GM12878 (cell line): ENCODE results near the gene S100A7.

ENCODE experiments used
- BHLHE40 ChIP-seq, 2 experiments: fragments of 450-650 bp in 1 of 2; IDR thresholded peaks; 2 replicates each; pipeline ENCODE4 v1.6.1; 2011 to 2017; ENCODE audit warnings: low read depth in 2 of 2, borderline replicate concordance in 1 of 2, improper control_type of control experiment in 1 of 2, low read length in 1 of 2, mild to moderate bottlenecking in 1 of 2
- CTCF ChIP-seq, 3 experiments: IDR thresholded peaks in 2 of 3; conservative IDR thresholded peaks in 1 of 3; 2 replicates each; pipeline ENCODE4 v1.5.1; 2011; ENCODE audit warnings: low read depth in 3 of 3, low read length in 3 of 3, mild to moderate bottlenecking in 3 of 3, control low read depth in 2 of 3, moderate library complexity in 2 of 3, inconsistent platforms in 1 of 3, mixed read lengths in 1 of 3; ENCODE audit not compliant: control insufficient read depth in 2 of 3, insufficient read depth in 1 of 3; ENCODE audit errors: extremely low read depth in 1 of 3
- EZH2 ChIP-seq: IDR thresholded peaks from 2 replicates; pipeline ENCODE4 v1.6.1; 2012; ENCODE audit warnings: low read depth, mild to moderate bottlenecking, control low read depth, inconsistent platforms, low read length, borderline replicate concordance; ENCODE audit not compliant: control insufficient read depth
- IKZF1 ChIP-seq: fragments of 450-650 bp; conservative IDR thresholded peaks from 2 replicates; pipeline ENCODE4 v1.6.1; 2017; ENCODE audit warnings: antibody characterized with exemption, mild to moderate bottlenecking
- JUNB ChIP-seq: IDR thresholded peaks from 2 replicates; pipeline ENCODE4 v1.6.1; 2016; ENCODE audit warnings: antibody characterized with exemption, mild to moderate bottlenecking
- NRF1 ChIP-seq: conservative IDR thresholded peaks from 2 replicates; pipeline ENCODE4 v1.6.1; 2011; ENCODE audit warnings: mild to moderate bottlenecking, low read depth, low read length, improper control_type of control experiment
- ZZZ3 ChIP-seq: IDR thresholded peaks from 2 replicates; pipeline ENCODE4 v1.6.1; 2011; ENCODE audit warnings: low read depth; ENCODE audit not compliant: control insufficient read depth, insufficient read length
- TF ChIP-seq, protein P1 (sequence below): fragments of 450-650 bp; IDR thresholded peaks from 2 replicates; pipeline ENCODE4 v1.6.1; 2016; ENCODE audit warnings: mild to moderate bottlenecking, moderate library complexity, borderline replicate concordance

DNA sequence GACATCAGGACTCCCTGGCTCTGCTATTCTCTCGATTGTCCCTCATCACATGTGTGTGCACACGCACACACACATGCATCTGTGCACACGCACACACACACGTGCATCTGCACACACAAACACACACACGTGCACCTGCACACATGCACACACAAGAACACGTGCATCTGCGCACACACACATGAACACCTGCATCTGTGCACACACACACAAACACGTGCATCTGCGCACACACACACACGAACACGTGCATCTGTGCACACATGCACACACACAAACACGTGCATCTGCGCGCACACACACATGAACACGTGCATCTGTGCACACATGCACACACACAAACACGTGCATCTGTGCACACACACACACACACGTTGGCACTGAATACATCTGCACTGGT lies 29.4 kb downstream of the S100A7 start:
- TF ChIP-seq CTCF (IDR thresholded peaks at IDR 0.05 in 2 of 3, conservative IDR thresholded peaks at IDR 0.05 in 1 of 3; ENCODE audit: control insufficient read depth in 2 of 3, extremely low read depth in 1 of 3, insufficient read depth in 1 of 3, low read depth in 3 of 3, low read length in 3 of 3) (no peak), NRF1 (no peak), ZZZ3 (no peak), BHLHE40 (IDR thresholded peaks at IDR 0.05; ENCODE audit: borderline replicate concordance in 1 of 2, low read depth in 2 of 2, low read length in 1 of 2) (no peak), EZH2 (no peak), IKZF1 (no peak), JUNB (no peak)
- TF ChIP-seq, protein P1, sequence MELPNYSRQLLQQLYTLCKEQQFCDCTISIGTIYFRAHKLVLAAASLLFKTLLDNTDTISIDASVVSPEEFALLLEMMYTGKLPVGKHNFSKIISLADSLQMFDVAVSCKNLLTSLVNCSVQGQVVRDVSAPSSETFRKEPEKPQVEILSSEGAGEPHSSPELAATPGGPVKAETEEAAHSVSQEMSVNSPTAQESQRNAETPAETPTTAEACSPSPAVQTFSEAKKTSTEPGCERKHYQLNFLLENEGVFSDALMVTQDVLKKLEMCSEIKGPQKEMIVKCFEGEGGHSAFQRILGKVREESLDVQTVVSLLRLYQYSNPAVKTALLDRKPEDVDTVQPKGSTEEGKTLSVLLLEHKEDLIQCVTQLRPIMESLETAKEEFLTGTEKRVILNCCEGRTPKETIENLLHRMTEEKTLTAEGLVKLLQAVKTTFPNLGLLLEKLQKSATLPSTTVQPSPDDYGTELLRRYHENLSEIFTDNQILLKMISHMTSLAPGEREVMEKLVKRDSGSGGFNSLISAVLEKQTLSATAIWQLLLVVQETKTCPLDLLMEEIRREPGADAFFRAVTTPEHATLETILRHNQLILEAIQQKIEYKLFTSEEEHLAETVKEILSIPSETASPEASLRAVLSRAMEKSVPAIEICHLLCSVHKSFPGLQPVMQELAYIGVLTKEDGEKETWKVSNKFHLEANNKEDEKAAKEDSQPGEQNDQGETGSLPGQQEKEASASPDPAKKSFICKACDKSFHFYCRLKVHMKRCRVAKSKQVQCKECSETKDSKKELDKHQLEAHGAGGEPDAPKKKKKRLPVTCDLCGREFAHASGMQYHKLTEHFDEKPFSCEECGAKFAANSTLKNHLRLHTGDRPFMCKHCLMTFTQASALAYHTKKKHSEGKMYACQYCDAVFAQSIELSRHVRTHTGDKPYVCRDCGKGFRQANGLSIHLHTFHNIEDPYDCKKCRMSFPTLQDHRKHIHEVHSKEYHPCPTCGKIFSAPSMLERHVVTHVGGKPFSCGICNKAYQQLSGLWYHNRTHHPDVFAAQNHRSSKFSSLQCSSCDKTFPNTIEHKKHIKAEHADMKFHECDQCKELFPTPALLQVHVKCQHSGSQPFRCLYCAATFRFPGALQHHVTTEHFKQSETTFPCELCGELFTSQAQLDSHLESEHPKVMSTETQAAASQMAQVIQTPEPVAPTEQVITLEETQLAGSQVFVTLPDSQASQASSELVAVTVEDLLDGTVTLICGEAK = no peak
